Skeletal muscle tissue (tissue), 4 donors: Measurements from ENCODE around the gene CD276. TPM values are rescaled to one million over a fixed set of nuclear protein-coding genes. Genes with fewer than 3 reads are reported as not detected.

Experiments
- H3K27ac ChIP-seq: one replicate; pipeline ENCODE4 v1.7.0; 2013; ENCODE audit warnings: mild to moderate bottlenecking, low read depth, low read length, inconsistent platforms
- H3K27me3 ChIP-seq, 3 donors: one replicate each; pipeline ENCODE4 v1.7.0; 2013; ENCODE audit warnings: low read length in 3 of 3; ENCODE audit not compliant: control insufficient read depth in 3 of 3, insufficient read depth in 3 of 3
- H3K36me3 ChIP-seq, 3 donors: one replicate each; pipeline ENCODE4 v1.7.0; 2013; ENCODE audit warnings: low read length in 3 of 3; ENCODE audit not compliant: control insufficient read depth in 3 of 3, insufficient read depth in 3 of 3
- H3K4me1 ChIP-seq, 3 donors: one replicate each; pipeline ENCODE4 v1.7.0; 2013; ENCODE audit warnings: low read length in 3 of 3, mild to moderate bottlenecking in 3 of 3; ENCODE audit not compliant: control insufficient read depth in 3 of 3, insufficient read depth in 3 of 3
- H3K4me3 ChIP-seq, 3 donors: one replicate each; pipeline ENCODE4 v1.7.0; 2013; ENCODE audit warnings: low read length in 3 of 3
- H3K9ac ChIP-seq, 3 donors: one replicate each; pipeline ENCODE4 v1.7.0; 2013; ENCODE audit warnings: low read length in 3 of 3, mild to moderate bottlenecking in 3 of 3, moderate library complexity in 2 of 3, low read depth in 1 of 3
- H3K9me3 ChIP-seq, 3 donors: one replicate each; pipeline ENCODE4 v1.7.0; 2013; ENCODE audit warnings: low read length in 3 of 3; ENCODE audit not compliant: control insufficient read depth in 3 of 3
- total RNA-seq: library from RNA; depleted of rRNA; stranded (reverse); fragments of >200 nt; gene quantifications from one replicate; pipeline ENCODE4 v1.2.3, GENCODE V29; 2014
- donor health status: Osteomylitis.

The CD276 gene
- total RNA-seq, 1 donor from 2014 or later = 40.7 TPM

DNA sequence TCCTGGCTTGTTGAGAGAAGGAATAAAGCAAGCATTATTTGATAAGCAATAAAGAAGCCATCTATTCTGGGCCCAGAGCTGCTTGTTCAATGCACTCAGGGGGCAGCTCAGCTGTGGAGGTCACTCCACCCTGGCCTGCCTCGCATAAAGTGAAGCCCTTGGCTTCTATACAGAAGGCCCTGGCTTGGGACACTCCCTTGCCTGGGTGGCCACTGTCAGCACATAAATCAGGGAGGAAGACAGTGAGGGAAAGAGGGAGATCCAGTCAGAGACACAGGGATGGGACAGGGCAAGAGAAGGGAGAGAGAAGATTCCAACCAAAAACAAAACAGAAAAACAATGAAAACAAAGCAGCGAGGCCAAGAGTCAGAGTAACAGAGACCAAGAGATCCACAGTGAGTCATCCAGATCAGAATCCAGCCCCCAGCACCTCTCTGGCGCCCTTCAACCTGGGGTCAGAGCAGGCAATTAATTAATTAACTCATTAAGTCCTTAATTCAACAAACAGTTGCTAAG, 57.2 kb downstream of the CD276 start:
- H3K4me1 ChIP-seq = peaks cover 4 to 6% (median 4%) of the 10 kb centered on the region in 3 donors
- H3K9me3 ChIP-seq = no peaks in the 10 kb centered on the region
- H3K27me3 ChIP-seq = peaks cover 8 to 54% (median 11%) of the 10 kb centered on the region in 3 donors
- H3K27ac ChIP-seq = no peak overlapping the region
- H3K36me3 ChIP-seq = no peaks in the 10 kb centered on the region
- no peak overlapping the region for H3K9ac ChIP-seq
- no peak overlapping the region for H3K4me3 ChIP-seq

DNA sequence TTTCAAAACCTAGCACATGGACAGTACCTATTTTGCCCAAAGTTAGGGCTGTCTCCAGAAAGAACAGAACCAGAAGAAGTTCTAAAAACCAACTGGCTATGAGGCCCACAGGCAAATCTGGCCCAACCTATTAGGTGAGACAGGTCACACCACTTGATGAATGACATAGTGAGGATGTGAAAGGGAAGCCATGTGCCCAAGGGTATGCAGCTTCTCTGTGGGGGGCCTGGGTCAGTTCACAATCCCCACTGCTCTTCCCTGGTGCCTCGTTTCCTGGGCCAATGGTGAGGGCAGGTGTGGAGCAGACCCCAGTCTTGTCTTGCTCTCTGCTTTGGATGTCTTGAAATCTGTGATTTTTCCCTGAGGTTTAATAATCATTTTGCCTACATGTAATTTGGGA, 60.1 kb downstream of the CD276 start:
- Histone ChIP-seq H3K9me3 (no peaks in the 10 kb centered on the region), H3K4me1 (peaks cover 6 to 17% (median 11%) of the 10 kb centered on the region in 3 donors), H3K4me3 (no peak overlapping the region), H3K9ac (no peak overlapping the region), H3K36me3 (no peaks in the 10 kb centered on the region), H3K27ac (no peak overlapping the region), H3K27me3 (peaks cover 4 to 46% (median 12%) of the 10 kb centered on the region in 3 donors)

DNA sequence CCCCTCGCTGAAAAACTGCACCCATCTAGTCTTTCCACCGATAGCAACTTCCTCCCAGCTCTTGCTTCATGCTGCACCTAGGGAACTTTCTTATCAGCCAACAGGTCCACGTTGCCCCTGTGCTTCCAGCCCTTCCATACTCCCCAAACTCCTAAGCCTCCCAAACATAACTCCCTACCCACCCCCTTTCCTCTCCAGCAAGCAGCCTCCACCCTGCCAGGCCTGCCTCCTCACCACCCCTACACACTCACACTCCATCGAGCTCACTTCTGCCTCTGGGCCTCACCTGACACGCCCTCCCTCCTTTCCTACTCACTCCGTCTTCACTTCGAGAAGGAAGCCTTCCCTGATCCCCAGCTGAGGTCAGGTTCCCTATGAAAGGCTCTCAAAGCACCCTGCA, 60.9 kb downstream of the CD276 start:
- no peak overlapping the region for H3K9ac ChIP-seq
- H3K27me3 ChIP-seq = peaks cover 4 to 51% (median 15%) of the 10 kb centered on the region in 3 donors
- no peaks in the 10 kb centered on the region for H3K36me3 ChIP-seq
- H3K27ac ChIP-seq = no peak overlapping the region
- H3K4me1 ChIP-seq = peaks cover 6 to 17% (median 11%) of the 10 kb centered on the region in 3 donors
- H3K9me3 ChIP-seq = no peaks in the 10 kb centered on the region
- H3K4me3 ChIP-seq = no peak overlapping the region

DNA sequence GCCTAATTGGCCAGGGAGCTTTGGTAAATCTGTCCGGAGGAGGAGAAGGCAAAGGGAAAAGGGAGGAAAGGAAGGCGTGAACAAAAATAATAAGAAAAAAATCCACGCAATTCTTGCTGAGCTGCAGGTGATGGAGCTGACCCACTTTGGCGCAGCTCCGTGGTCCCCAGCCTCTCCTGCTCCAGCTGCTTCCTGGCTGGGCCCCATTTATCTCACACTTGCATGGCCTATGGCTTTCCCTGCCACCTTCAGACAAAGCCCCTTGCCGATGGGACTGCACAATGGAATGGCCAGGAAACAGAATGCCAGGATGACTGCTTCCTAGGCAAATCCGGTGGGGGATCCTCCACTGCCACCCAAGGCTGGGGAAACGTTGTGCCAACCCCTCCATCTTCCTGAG, 62.1 kb downstream of the CD276 start:
- H3K4me3 ChIP-seq = no peak overlapping the region

DNA sequence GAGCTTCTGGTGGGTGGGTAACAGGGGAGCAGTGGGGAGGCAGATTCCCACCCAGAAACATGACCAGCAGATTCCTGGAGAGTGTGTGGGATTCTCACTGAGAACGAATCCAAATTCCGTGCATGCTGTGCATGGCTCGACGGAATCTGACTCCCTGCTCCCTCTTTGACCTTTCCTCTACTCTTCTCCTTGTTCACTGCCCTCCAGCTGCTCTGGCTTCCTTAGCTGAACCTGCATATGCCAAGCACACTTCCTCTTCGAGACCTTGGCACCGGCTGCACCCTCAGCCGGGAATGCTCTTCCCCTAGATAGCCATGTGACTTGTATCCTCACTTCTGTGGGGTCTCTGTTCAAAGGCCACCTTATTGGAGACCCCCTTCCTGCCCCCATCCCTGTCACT, 62.7 kb downstream of the CD276 start:
- no peak overlapping the region for H3K4me3 ChIP-seq
- no peak overlapping the region for H3K27ac ChIP-seq
- no peaks in the 10 kb centered on the region for H3K36me3 ChIP-seq
- peaks cover 2 to 49% (median 26%) of the 10 kb centered on the region in 3 donors for H3K27me3 ChIP-seq
- H3K9ac ChIP-seq = no peak overlapping the region
- no peaks in the 10 kb centered on the region for H3K9me3 ChIP-seq
- H3K4me1 ChIP-seq = peaks cover 6 to 17% (median 13%) of the 10 kb centered on the region in 3 donors

More for the DNA sequence above, 62.1 kb downstream of the CD276 start:
- Histone ChIP-seq H3K4me1 (peaks cover 6 to 17% (median 11%) of the 10 kb centered on the region in 3 donors), H3K36me3 (no peaks in the 10 kb centered on the region), H3K27ac (no peak overlapping the region), H3K9me3 (no peaks in the 10 kb centered on the region), H3K27me3 (peaks cover 2 to 49% (median 23%) of the 10 kb centered on the region in 3 donors), H3K9ac (no peak overlapping the region)

DNA sequence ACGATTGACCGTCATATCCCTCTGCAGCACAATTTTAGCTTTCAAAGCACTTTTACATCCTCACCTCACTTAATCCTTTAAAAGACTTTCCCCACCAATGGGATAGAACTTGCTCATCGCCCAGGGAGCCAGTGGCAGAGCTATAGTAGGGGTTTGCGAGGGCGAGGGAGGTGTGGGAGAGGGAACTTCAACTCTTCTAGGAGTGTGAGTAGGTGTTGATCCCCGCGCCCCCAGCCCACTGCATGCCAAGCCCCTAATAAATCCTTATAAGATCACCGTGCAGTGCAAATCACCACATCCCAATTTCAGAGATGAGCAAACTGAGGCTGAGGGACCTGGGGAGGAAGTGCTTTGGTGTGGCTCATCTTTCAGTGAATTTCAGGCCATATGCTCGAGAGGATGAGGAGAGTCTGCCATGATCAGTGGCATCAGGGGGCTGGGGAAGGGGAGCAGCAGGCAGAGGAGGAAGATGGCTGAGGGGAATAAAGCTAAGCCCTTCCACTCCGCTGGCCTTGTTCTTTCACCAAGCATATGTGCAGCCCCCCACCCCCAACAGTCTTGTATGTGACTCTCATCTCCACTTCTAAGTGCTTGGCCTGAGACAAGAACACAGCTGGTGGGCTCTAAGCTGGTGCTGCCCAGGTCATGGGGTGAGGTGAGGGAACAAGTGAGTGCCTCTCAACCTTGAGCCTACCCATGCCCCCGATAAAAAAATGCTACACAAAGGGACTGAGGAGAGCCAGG, 63.8 kb downstream of the CD276 start:
- no peak overlapping the region for H3K27ac ChIP-seq
- H3K4me3 ChIP-seq = no peak overlapping the region
- H3K4me1 ChIP-seq = peaks cover 3 to 13% (median 13%) of the 10 kb centered on the region in 3 donors
- H3K27me3 ChIP-seq = peaks cover 6 to 45% (median 24%) of the 10 kb centered on the region in 3 donors
- H3K9me3 ChIP-seq = no peaks in the 10 kb centered on the region
- H3K9ac ChIP-seq = no peak overlapping the region
- H3K36me3 ChIP-seq = no peaks in the 10 kb centered on the region

DNA sequence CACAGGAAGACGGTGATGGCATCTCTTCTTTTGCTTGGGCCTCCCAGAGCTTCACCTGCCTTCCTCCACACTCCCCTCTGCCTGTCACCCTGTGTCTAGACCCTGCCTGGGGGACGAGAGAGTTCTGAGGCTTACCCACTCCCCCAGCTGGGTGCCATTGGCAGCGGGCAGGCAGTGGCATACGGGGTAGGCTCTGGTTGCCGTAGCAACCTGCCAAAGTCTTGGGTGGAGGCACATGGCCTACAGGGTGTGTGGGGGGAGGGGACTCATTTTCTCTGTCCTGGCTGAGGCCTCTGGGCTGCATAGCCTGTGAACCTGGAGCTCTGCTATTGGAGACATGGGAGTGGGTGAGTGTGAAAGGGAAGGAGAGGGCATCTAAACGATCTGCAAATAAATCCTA, 64.5 kb downstream of the CD276 start:
- Histone ChIP-seq H3K9ac (no peak overlapping the region), H3K27ac (no peak overlapping the region), H3K27me3 (peaks cover 6 to 49% (median 28%) of the 10 kb centered on the region in 3 donors), H3K9me3 (no peaks in the 10 kb centered on the region), H3K36me3 (no peaks in the 10 kb centered on the region), H3K4me3 (no peak overlapping the region), H3K4me1 (peaks cover 6 to 17% (median 16%) of the 10 kb centered on the region in 3 donors)

DNA sequence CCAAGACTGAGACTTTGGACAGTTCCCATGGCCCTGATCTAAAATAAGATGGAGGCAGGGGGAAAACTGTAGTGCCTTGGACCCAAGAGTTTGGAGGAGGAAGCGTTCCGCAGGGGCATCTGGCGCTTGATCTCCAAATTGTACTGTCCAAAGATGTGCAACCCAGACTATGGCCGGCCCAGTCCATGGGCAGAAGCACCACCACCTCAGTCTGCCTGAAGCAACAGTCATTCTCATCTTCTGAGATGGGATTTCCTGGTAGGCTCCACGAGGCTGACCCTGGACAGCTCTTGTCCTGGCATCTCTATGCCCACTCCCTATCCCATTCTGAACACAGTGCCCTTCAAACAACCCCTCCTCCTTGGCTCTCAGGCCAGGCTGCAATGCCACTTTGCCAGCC, 65.3 kb downstream of the CD276 start:
- peaks cover 6 to 17% (median 16%) of the 10 kb centered on the region in 3 donors for H3K4me1 ChIP-seq
- H3K9ac ChIP-seq = no peak overlapping the region
- peaks cover 6 to 54% (median 31%) of the 10 kb centered on the region in 3 donors for H3K27me3 ChIP-seq
- H3K27ac ChIP-seq = no peak overlapping the region
- no peak overlapping the region for H3K4me3 ChIP-seq
- no peaks in the 10 kb centered on the region for H3K9me3 ChIP-seq
- no peaks in the 10 kb centered on the region for H3K36me3 ChIP-seq

DNA sequence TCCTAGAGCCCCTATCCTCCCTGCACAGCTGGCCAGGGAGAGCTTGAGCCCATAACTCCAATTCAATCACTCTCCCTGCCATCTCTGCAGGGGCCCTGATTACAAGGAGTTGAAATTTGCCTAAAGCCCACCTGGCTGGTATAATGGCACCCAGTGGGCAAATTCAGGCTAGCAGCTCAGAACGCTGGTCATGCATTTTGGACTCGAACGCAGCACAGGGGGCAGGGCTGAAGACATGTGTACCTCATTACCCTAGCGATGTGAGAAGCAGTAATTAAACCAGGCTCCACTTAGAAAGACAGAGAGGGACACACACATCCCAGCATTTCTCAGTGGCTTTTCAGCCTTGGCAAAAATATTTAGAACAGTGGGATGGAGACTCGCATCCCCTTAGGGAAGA, 65.8 kb downstream of the CD276 start:
- H3K27me3 ChIP-seq = peaks cover 6 to 54% (median 28%) of the 10 kb centered on the region in 3 donors

DNA sequence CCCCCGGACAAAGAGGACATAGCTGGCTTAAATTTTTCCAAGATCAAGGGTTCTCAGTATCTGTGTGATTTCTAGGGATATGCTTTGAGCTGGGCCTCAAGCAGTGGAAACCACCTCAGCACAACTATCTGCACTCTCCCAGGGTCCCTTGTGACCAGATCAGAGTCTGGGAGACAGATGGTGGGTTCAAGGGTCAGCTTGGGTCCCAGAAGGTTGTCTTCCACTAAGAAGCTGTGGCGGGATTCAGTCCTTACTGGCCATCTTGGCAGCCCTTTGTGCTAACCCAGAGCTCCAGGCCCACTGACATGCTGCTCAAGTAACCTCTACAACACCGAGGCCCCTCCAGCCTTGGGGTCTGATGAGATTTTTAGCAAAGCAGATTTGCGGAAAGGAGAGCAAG, 66.3 kb downstream of the CD276 start:
- H3K4me1 ChIP-seq = peaks cover 6 to 17% (median 16%) of the 10 kb centered on the region in 3 donors
- H3K27me3 ChIP-seq = peaks cover 4 to 54% (median 25%) of the 10 kb centered on the region in 3 donors
- H3K4me3 ChIP-seq = no peak overlapping the region
- no peak overlapping the region for H3K9ac ChIP-seq
- no peaks in the 10 kb centered on the region for H3K9me3 ChIP-seq
- no peaks in the 10 kb centered on the region for H3K36me3 ChIP-seq
- no peak overlapping the region for H3K27ac ChIP-seq

More for the DNA sequence above, 65.8 kb downstream of the CD276 start:
- no peaks in the 10 kb centered on the region for H3K9me3 ChIP-seq
- peaks cover 6 to 17% (median 16%) of the 10 kb centered on the region in 3 donors for H3K4me1 ChIP-seq
- no peaks in the 10 kb centered on the region for H3K36me3 ChIP-seq
- H3K27ac ChIP-seq = no peak overlapping the region
- no peak overlapping the region for H3K9ac ChIP-seq
- no peak overlapping the region for H3K4me3 ChIP-seq
